ENCODE measurements around the gene SGSH. TPM values are rescaled to one million over a fixed set of nuclear protein-coding genes. Genes with fewer than 3 reads are reported as not detected.
"Not testable (repeated sequence)": the region's sequence is repeated elsewhere in the genome, so short reads cannot be mapped to it uniquely, and the experiment has no call there.

The SGSH gene
- total RNA-seq, 1 donor, result 31.3 TPM

DNA sequence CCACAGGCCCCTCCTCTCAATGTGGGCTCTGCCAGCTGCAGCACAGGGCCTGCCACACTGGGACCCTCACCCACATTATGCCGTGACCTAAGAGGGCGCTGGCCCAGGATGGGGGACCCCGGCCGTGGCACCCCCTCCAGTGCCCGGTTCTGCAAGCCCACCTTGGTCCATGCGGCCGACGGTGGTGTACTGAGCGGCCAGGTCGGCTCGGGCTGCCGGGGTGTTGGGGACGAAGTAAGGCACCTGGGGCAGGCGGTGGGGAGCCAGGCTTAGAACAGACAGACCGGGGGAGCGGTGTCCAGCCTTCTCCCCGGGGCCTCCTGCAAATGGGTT is 6.5 kb downstream of the SGSH start:
- H3K4me3 ChIP-seq (ENCODE audit: low read length), result no peak overlapping the region
- H3K27me3 ChIP-seq (ENCODE audit: insufficient read depth, low read length), result no peaks in the 10 kb centered on the region
- peaks cover 40% of the 10 kb centered on the region for H3K4me1 ChIP-seq (ENCODE audit: insufficient read depth, low read length)
- no peaks in the 10 kb centered on the region for H3K9me3 ChIP-seq (ENCODE audit: low read depth, low read length)

DNA sequence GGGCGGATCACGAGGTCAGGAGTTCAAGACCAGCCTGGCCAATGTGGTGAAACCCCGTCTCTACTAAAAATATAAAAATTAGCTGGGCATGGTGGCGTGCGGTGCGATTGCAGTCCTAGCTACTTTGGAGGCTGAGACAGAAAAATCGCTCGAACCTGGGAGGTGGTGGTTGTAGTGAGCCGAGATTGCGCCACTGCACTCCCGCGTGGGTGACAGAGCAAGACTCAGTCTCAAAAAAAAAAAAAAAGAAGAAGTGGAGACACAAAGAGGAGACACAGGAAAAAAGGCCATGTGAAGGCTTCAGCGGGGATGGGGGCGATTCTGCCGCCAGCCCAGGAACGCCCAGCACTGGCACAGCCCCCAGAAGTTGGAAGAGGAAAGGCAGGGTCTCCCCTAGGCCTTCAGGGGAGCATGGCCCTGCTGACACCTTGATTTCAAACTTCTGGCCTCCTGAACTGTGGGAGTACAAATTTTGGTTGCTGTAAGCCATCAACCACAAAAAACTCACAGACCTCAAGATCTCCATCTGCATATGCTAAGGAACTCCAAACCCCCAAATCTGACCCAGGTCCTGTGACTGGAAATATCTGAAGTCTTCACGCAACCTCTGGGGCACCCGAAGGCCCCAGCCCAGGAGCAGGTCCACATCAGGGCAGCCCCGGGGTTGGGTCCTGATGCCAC is 7.0 kb downstream of the SGSH start:
- Histone ChIP-seq H3K27me3 (ENCODE audit: insufficient read depth, low read length) (no peaks in the 10 kb centered on the region), H3K4me1 (ENCODE audit: insufficient read depth, low read length) (peaks cover 35% of the 10 kb centered on the region)

DNA sequence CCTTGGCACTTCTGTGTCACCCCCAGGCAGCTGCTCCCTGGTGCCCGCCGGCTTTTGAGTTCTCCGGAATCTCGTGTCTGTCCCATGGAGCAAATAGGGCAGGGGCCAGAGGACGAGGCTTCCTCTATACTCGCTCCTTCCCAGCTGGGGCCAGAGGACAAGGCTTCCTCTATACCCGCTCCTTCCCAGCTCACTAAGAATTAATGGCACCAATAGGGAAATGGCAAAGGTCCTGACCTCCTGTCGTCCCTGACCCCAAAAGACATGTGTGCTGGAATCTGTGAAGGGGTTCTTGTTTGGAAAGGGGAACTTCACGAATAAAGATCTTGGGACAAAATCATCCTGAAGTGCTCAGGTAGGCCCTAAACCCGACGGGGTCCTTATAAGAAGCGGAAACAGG is 7.6 kb downstream of the SGSH start:
- H3K9me3 ChIP-seq (ENCODE audit: low read depth, low read length), result no peaks in the 10 kb centered on the region
- H3K4me3 ChIP-seq (ENCODE audit: low read length), result no peak overlapping the region
- no peaks in the 10 kb centered on the region for H3K27me3 ChIP-seq (ENCODE audit: insufficient read depth, low read length)
- peaks cover 30% of the 10 kb centered on the region for H3K4me1 ChIP-seq (ENCODE audit: insufficient read depth, low read length)

More for the DNA sequence above, 7.0 kb downstream of the SGSH start:
- Histone ChIP-seq H3K9me3 (ENCODE audit: low read depth, low read length) (no peaks in the 10 kb centered on the region), H3K4me3 (ENCODE audit: low read length) (no peak overlapping the region)

DNA sequence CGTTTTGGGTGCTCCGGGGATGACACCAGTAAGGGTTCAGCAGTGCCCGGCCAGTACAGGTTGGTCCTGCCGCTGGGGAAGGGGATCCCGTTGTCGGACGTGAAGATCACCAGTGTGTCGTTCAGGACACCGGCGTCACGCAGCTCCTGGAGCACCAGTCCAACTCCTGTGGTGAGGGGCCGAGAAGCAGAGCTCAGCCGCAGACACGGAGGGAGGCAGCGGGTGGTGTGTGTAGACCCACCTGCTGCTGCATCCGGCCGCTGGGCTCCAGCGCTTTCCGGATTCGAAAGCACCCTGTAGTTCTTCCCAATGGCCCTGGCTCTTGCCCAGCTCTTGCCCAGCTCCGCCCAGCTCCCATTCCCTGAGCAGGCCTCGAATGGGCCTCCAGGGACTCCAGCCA is 8.0 kb downstream of the SGSH start:
- Histone ChIP-seq H3K4me1 (ENCODE audit: insufficient read depth, low read length) (peaks cover 30% of the 10 kb centered on the region), H3K27me3 (ENCODE audit: insufficient read depth, low read length) (no peaks in the 10 kb centered on the region), H3K9me3 (ENCODE audit: low read depth, low read length) (no peaks in the 10 kb centered on the region), H3K4me3 (ENCODE audit: low read length) (no peak overlapping the region)

GRCh38 chr17:80210348-80211108 is 9.6 kb downstream of the SGSH start:
- Histone ChIP-seq H3K4me3 (ENCODE audit: low read length) (no peak overlapping the region), H3K9me3 (ENCODE audit: low read depth, low read length) (no peaks in the 10 kb centered on the region), H3K4me1 (ENCODE audit: insufficient read depth, low read length) (peaks cover 30% of the 10 kb centered on the region), H3K27me3 (ENCODE audit: insufficient read depth, low read length) (no peaks in the 10 kb centered on the region)

DNA sequence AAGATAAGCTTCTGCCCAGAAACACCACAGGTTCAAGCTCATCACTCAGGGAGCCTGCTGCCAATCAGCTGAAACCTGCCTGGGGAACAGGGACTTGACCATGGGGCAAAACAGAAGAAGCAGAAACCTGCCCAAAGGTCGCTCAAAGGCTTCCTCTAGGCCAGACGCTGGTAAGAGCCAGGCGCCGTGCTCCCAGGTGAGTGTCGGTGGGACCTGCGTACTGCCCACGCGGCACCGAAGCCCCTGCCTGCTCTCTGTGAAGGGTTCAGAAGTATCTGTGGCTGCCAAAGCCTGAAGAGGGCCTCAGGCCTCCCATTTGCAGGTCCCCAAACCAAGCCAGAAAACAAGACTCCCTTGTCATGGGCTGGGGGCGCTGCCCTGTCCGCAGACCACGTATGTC is 10.4 kb downstream of the SGSH start:
- Histone ChIP-seq H3K4me3 (ENCODE audit: low read length) (no peak overlapping the region), H3K4me1 (ENCODE audit: insufficient read depth, low read length) (peaks cover 27% of the 10 kb centered on the region), H3K9me3 (ENCODE audit: low read depth, low read length) (no peaks in the 10 kb centered on the region), H3K27me3 (ENCODE audit: insufficient read depth, low read length) (no peaks in the 10 kb centered on the region)

GRCh38 chr17:80208050-80208449 is 12.1 kb downstream of the SGSH start:
- Histone ChIP-seq H3K4me3 (ENCODE audit: low read length) (no peak overlapping the region), H3K9me3 (ENCODE audit: low read depth, low read length) (no peaks in the 10 kb centered on the region), H3K4me1 (ENCODE audit: insufficient read depth, low read length) (peaks cover 10% of the 10 kb centered on the region), H3K27me3 (ENCODE audit: insufficient read depth, low read length) (no peaks in the 10 kb centered on the region)

DNA sequence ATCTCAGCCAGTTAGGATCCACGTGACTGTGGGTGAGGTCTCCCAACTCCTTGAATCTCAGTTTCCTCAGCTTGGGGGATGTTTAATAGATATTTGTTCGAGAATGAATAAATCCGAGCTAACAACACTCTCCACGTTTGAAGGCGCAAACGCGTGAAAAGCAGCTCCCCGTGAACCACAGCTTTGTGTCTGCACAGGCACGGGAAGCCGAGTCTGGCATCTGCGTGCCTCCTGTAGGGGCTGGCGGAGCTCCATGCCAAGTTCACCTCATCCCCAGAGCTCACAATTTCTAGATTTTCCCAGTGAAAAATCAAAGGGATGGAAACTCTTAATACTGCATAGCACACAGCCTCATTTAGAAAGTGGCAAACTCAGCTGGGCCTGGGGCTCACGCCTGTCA is 14.3 kb downstream of the SGSH start:
- Histone ChIP-seq H3K27me3 (ENCODE audit: insufficient read depth, low read length) (no peaks in the 10 kb centered on the region), H3K4me3 (ENCODE audit: low read length) (no peak overlapping the region), H3K4me1 (ENCODE audit: insufficient read depth, low read length) (no peaks in the 10 kb centered on the region), H3K9me3 (ENCODE audit: low read depth, low read length) (no peaks in the 10 kb centered on the region)

- Histone ChIP-seq H3K27me3 (ENCODE audit: insufficient read depth, low read length) (no peaks in the 10 kb centered on the region), H3K4me1 (ENCODE audit: insufficient read depth, low read length) (no peaks in the 10 kb centered on the region), H3K4me3 (ENCODE audit: low read length) (no peak overlapping the region), H3K9me3 (ENCODE audit: low read depth, low read length) (no peaks in the 10 kb centered on the region)
Observed at GRCh38 chr17:80204626-80205468, 15.3 kb downstream of the SGSH start.

GRCh38 chr17:80203471-80203963 is 16.6 kb downstream of the SGSH start:
- Histone ChIP-seq H3K9me3 (ENCODE audit: low read depth, low read length) (no peaks in the 10 kb centered on the region), H3K27me3 (ENCODE audit: insufficient read depth, low read length) (no peaks in the 10 kb centered on the region), H3K4me1 (ENCODE audit: insufficient read depth, low read length) (no peaks in the 10 kb centered on the region), H3K4me3 (ENCODE audit: low read length) (no peak overlapping the region)

- no peaks in the 10 kb centered on the region for H3K27me3 ChIP-seq (ENCODE audit: insufficient read depth, low read length)
- no peaks in the 10 kb centered on the region for H3K4me1 ChIP-seq (ENCODE audit: insufficient read depth, low read length)
- H3K4me3 ChIP-seq (ENCODE audit: low read length), result no peak overlapping the region
- no peaks in the 10 kb centered on the region for H3K9me3 ChIP-seq (ENCODE audit: low read depth, low read length)
Observed at GRCh38 chr17:80202197-80202596, 17.9 kb downstream of the SGSH start.

DNA sequence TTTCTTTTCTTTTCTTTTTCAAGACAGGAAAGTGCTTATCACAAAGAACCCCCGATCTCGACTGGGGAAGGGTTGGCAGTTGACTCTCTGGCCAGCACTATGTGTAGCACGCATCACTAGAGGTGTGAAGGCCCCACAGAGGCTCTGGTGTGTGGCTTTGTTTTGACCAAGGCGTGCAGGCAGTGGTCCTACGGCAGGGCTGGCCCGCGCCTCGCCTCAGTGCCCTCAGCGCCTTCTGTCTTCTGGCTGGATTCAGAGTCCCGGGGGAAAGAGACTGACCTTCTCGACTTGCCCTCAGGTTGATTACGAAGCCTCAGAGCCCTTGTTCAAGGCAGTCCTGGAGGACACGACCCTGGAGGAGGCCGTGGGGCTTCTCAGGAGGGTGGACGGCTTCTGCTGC is 18.7 kb downstream of the SGSH start:
- Histone ChIP-seq H3K4me3 (ENCODE audit: low read length) (no peak overlapping the region), H3K4me1 (ENCODE audit: insufficient read depth, low read length) (no peaks in the 10 kb centered on the region), H3K9me3 (ENCODE audit: low read depth, low read length) (no peaks in the 10 kb centered on the region), H3K27me3 (ENCODE audit: insufficient read depth, low read length) (no peaks in the 10 kb centered on the region)

DNA sequence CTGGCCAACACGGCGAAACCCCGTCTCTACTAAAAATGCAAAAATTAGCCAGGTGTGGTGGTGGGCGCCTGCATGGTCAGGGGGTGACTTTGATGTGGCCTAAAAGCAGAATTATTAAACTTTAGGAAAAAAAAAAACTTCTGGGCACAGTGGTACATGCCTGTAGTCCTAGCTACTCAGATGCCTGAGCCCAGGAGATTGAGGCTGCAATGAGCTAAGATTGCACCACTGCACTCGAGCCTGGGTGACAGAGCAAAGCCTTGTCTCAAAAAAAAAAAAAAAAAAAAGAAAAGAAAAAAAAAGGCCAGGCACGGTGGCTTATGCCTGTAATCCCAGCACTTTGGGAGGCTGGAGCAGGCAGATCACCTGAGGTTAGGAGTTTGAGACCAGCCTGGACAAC is 20.8 kb downstream of the SGSH start:
- not testable (repeated sequence) for H3K27me3 ChIP-seq (ENCODE audit: insufficient read depth, low read length); H3K4me1 ChIP-seq (ENCODE audit: insufficient read depth, low read length); H3K4me3 ChIP-seq (ENCODE audit: low read length); H3K9me3 ChIP-seq (ENCODE audit: low read depth, low read length)

- no peaks in the 10 kb centered on the region for H3K4me1 ChIP-seq (ENCODE audit: insufficient read depth, low read length)
- H3K27me3 ChIP-seq (ENCODE audit: insufficient read depth, low read length), result no peaks in the 10 kb centered on the region
- no peaks in the 10 kb centered on the region for H3K9me3 ChIP-seq (ENCODE audit: low read depth, low read length)
- no peak overlapping the region for H3K4me3 ChIP-seq (ENCODE audit: low read length)
Observed at GRCh38 chr17:80198144-80198661, 21.9 kb downstream of the SGSH start.

GRCh38 chr17:80196652-80197051 is 23.5 kb downstream of the SGSH start:
- Histone ChIP-seq H3K27me3 (ENCODE audit: insufficient read depth, low read length) (no peaks in the 10 kb centered on the region), H3K4me3 (ENCODE audit: low read length) (no peak overlapping the region), H3K4me1 (ENCODE audit: insufficient read depth, low read length) (no peaks in the 10 kb centered on the region), H3K9me3 (ENCODE audit: low read depth, low read length) (no peaks in the 10 kb centered on the region)

Measured in mononuclear cell (primary cell).